Activated naive CD4-positive, alpha-beta T cell treated with anti-CD3 and anti-CD28 coated beads for 36 hours (primary cell): ENCODE measurements around the gene SCAMP2. TPM values are rescaled to one million over a fixed set of nuclear protein-coding genes. Genes with fewer than 3 reads are reported as not detected.
A peak's percentile ranks its signal among the peaks of the same experiment; 100 is the strongest.

Source experiments
- CTCF ChIA-PET: fragments of 350-600 bp; sonication (Branson Sonifier 250); formaldehyde crosslinking; loops from one replicate; lab custom pipeline; 2021; ENCODE audit warnings: antibody characterized with exemption; lab: Charles Lee
- DNase-seq: peaks from one replicate; pipeline ENCODE4 v3.0.0-alpha.2; 2020
- H3K27ac Mint-ChIP-seq: one replicate; pipeline ENCODE4 v1.8.0; 2021; ENCODE audit warnings: mild to moderate bottlenecking, mixed read lengths
- H3K27me3 Mint-ChIP-seq: one replicate; pipeline ENCODE4 v1.8.0; 2021; ENCODE audit warnings: low read depth, mixed read lengths
- H3K36me3 Mint-ChIP-seq: one replicate; pipeline ENCODE4 v1.8.0; 2021; ENCODE audit warnings: low read depth, mixed read lengths
- H3K4me1 Mint-ChIP-seq: one replicate; pipeline ENCODE4 v1.8.0; 2021; ENCODE audit warnings: low read depth, mixed read lengths
- H3K4me3 Mint-ChIP-seq: one replicate; pipeline ENCODE4 v1.8.0; 2021; ENCODE audit warnings: mild to moderate bottlenecking, moderate library complexity, mixed read lengths
- H3K9me3 Mint-ChIP-seq: one replicate; pipeline ENCODE4 v1.8.0; 2021; ENCODE audit warnings: mixed read lengths
- intact Hi-C: fragments of 100-400 bp; cut with micrococcal nuclease; formaldehyde crosslinking; loops from one replicate; pipeline ENCODE4 v1.15.1; 2023
- total RNA-seq, 2 experiments: library from RNA; stranded (reverse); gene quantifications; one replicate each; pipeline ENCODE4 v1.2.3, GENCODE V29; 2021

The SCAMP2 gene
- total RNA-seq, 2 experiments from 2014 or later: 60.6 TPM

DNA sequence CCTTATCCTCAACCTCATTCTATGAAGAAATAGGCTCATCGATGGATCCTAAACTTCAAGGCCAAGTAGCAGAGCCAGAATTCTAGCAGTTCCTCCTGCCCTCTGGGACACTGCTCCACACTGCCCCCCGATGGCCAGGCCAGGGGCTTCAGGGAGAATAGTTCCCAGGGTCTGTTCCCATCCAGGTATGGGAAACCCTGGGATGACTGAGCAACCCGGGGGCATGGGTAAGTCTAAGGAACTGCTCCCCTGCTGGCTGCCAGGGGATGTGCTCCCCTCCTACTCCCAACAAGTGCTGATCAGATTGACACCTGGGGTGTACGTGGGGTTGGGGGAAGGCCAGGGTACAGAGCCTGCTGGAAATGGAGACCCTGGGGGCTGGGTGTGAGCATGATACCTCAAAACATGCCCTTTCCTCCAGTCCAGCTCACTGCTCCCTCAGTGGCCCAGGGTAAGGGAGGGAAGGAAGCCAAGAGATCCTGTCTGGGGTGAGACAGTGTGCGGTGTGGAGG is 37.8 kb downstream of the SCAMP2 start:
- Mint-ChIP-seq H3K9me3 (no peaks in the 10 kb centered on the region), H3K4me3 (no peak overlapping the region), H3K27ac (no peak overlapping the region), H3K27me3 (no peaks in the 10 kb centered on the region), H3K36me3 (peaks cover 10% of the 10 kb centered on the region), H3K4me1 (peaks cover 3% of the 10 kb centered on the region)
- DNase-seq: peak; percentile 72
- intact Hi-C loops: loop anchor here (1.0 to 2.0 kb wide), 3 partner anchors 35 to 201 kb away; no protein-coding TSS in a partner anchor
- CTCF ChIA-PET: interaction anchor here (0.6 to 3.9 kb wide), 9 partner anchors 17 to 127 kb away, joined by 3 to 35 read pairs (median 3); no protein-coding TSS in a partner anchor

DNA sequence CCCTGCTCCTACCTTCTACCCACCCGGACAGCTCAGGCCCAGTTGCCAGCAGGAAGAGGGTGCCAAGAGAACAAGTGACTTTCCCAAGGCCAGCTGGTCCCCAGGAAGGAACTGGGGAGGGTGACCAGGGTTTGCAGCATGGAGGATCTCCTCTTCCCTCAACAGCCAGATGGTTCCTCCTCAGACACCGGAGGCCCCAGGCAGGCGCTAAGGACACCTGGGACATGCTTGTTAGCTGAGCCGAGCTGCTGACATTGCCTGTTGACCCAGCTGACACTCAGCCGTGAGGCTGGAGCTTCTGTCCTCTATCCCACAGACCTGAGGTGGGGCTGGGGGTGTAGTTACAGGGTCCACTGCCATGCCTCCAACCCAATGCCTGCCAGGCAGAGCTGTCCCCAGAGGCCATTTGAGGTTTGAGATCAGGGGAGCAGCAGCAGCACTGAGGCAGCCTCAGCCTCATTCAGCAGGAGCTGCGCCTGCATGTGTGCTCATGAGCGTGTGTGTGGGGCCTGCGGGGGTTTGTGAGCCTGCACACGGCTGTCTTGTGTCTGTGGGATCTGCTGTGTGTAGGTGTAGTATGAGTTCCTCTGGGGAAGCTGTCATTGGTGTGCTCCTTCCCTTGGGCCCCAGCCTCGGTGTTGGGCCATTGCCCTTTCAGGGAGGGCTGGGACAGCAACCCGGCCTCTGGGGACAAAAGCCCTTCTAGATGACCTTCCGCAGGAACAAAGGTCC is 39.6 kb downstream of the SCAMP2 start:
- CTCF ChIA-PET: interaction anchor here (0.7 to 3.1 kb wide), 5 partner anchors 9 to 67 kb away, joined by 3 to 18 read pairs (median 5); partner anchors contain the start of gene ULK3
- peaks cover 9% of the 10 kb centered on the region for H3K4me1 Mint-ChIP-seq
- H3K27ac Mint-ChIP-seq: no peak overlapping the region
- H3K27me3 Mint-ChIP-seq: peaks cover under 1% of the 10 kb centered on the region
- H3K4me3 Mint-ChIP-seq: no peak overlapping the region
- H3K36me3 Mint-ChIP-seq: peaks cover 6% of the 10 kb centered on the region
- no peaks in the 10 kb centered on the region for H3K9me3 Mint-ChIP-seq
- DNase-seq: no peak
- intact Hi-C loops: loop anchor here (2.0 kb wide), 2 partner anchors 33 to 199 kb away; no protein-coding TSS in a partner anchor

DNA sequence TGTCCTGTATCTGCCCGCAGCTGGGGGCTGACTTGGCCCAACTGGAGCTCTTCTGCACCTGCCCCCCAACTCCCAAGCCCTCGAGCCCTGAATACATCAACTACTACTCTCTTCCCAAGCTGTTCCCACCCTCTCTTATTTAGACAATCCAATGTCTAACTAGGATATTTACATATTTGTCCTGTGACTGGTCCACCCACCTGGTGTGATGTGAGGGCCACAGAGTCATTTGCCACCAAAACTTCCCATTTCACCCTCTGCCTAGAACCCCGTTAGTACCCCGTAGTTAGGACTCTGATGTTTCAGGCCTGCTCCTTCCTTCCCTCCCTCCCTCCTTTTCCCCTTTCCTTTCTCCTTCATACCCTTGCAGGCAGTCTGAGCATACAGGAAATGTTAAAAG is 40.3 kb downstream of the SCAMP2 start:
- DNase-seq: no peak
- Mint-ChIP-seq H3K27me3 (peaks cover 7% of the 10 kb centered on the region), H3K36me3 (peaks cover 6% of the 10 kb centered on the region), H3K9me3 (no peaks in the 10 kb centered on the region), H3K4me1 (peaks cover 9% of the 10 kb centered on the region), H3K27ac (no peak overlapping the region), H3K4me3 (no peak overlapping the region)
- CTCF ChIA-PET: interaction anchor here (1.2 to 3.1 kb wide), 4 partner anchors 10 to 62 kb away, joined by 4 to 18 read pairs (median 6); partner anchors contain the start of gene ULK3
- intact Hi-C loops: no loop called here

DNA sequence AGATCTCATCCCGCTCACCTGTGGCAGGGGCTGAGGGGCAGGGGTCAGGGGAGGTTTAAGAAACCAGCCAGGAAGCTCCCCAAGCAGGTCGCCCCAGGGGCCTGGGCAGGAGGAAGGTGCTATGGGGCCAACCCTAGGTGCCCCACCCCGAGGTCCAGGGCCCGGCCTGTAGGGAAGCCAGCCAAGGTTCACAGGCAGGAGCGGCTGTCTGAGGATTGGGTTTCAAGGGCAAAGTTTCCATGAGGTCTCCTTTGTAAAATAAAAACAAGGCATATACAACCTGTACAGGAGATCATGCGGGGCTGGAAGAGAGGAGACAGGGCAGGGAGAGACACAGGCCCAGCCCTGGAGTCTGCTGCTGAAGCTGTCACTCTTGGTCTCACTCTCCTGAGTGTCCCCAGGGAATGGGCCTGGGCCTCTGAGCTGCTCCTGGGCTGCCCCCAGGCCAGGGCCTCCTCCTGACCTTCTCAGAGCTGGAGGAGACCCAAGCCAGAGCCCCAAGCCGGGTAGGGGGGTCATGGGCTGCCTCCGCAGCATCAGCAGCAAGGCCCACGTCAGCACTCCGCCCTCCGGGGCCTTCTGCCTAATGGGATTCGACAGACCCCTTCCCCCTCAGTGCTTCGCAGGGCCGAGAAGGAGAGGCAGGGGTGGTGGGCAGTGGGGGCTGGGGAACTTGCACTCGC is 41.2 kb downstream of the SCAMP2 start:
- no peak for DNase-seq
- H3K27ac Mint-ChIP-seq: no peak overlapping the region
- CTCF ChIA-PET: interaction anchor here (1.1 to 3.1 kb wide), 3 partner anchors 11 to 61 kb away, joined by 4 to 18 read pairs (median 5); partner anchors contain the start of gene ULK3
- no peaks in the 10 kb centered on the region for H3K9me3 Mint-ChIP-seq
- intact Hi-C loops: no loop called here
- H3K27me3 Mint-ChIP-seq: peaks cover 16% of the 10 kb centered on the region
- H3K4me3 Mint-ChIP-seq: no peak overlapping the region
- H3K4me1 Mint-ChIP-seq: peaks cover 9% of the 10 kb centered on the region
- H3K36me3 Mint-ChIP-seq: peaks cover 5% of the 10 kb centered on the region

DNA sequence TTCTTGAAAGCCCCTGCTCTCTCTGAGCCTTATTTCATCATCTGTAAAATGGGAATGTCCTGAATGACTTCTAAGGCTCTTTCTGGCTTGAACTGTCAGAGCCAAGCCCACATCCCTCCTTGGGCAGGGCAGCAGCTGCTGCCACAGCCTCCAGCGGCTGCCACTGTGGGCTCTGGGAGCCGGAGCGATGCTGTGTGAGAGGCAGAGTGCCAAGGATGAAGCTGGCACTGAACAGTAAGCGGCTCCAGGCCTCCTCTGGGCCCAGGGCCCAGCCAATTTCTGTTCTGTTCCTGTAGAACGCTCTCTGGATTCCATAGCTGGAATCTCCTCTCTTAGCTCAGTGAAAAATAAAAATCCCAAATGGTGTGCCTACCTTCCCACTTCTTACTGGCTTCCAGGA is 42.3 kb downstream of the SCAMP2 start:
- Mint-ChIP-seq H3K9me3 (no peaks in the 10 kb centered on the region), H3K4me3 (no peak overlapping the region), H3K27me3 (peaks cover 21% of the 10 kb centered on the region), H3K27ac (no peak overlapping the region), H3K4me1 (peaks cover 9% of the 10 kb centered on the region), H3K36me3 (peaks cover 3% of the 10 kb centered on the region)
- no peak for DNase-seq
- CTCF ChIA-PET: interaction anchor here (0.6 to 1.9 kb wide), 5 partner anchors 15 to 121 kb away, joined by 3 to 5 read pairs (median 4); no protein-coding TSS in a partner anchor
- intact Hi-C loops: no loop called here

DNA sequence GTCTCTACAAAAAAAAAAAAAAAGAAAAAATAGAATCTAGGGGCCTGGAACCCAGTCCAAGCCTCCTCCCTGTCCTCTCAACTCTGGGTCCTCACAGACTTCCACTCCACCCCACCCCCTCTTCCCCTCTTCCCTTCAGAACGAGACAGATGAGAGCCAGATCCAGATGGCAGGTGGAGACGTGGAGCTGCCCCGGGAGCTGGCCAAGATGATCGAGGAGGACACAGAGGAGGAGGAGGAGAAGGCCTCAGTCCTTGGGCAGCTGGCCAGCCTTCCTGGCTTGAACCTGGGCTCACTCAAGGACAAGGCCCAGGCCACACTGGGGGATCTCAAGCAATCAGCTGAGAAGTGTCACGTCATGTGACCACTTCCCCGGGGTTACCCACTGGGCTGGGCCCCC is 43.2 kb downstream of the SCAMP2 start:
- intact Hi-C loops: loop anchor here (5.0 kb wide), 1 partner anchor 167 kb away; the partner anchor contains the start of gene SCAMP5
- H3K4me3 Mint-ChIP-seq: no peak overlapping the region
- H3K36me3 Mint-ChIP-seq: peaks cover under 1% of the 10 kb centered on the region
- no peak for DNase-seq
- no peak overlapping the region for H3K27ac Mint-ChIP-seq
- H3K4me1 Mint-ChIP-seq: peaks cover 7% of the 10 kb centered on the region
- no peaks in the 10 kb centered on the region for H3K9me3 Mint-ChIP-seq
- H3K27me3 Mint-ChIP-seq: peaks cover 21% of the 10 kb centered on the region
- CTCF ChIA-PET: interaction anchor here (0.8 to 2.7 kb wide), 3 partner anchors 59 to 195 kb away, joined by 3 to 10 read pairs (median 5); no protein-coding TSS in a partner anchor

DNA sequence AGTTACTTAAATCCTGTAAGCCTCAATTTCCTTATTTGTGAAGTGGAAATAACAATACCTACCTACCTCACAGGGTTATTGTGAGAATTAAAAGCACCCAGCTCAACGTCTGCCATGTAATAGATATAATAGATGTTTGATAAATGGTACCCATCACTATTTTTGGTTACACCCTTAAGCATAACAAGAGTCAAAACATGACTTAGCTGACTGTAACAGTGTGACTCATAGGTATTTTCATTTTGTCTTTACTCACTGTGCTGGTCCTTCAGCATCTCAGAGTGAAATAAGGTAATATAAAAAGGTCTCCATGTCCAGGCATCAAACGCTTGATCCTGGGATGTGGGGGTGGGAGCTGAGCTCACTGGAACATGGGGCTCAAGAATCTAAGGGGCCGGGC is 43.7 kb downstream of the SCAMP2 start:
- intact Hi-C loops: loop anchor here (5.0 kb wide), 1 partner anchor 168 kb away; the partner anchor contains the start of gene SCAMP5
- peaks cover 6% of the 10 kb centered on the region for H3K4me1 Mint-ChIP-seq
- DNase-seq: no peak

DNA sequence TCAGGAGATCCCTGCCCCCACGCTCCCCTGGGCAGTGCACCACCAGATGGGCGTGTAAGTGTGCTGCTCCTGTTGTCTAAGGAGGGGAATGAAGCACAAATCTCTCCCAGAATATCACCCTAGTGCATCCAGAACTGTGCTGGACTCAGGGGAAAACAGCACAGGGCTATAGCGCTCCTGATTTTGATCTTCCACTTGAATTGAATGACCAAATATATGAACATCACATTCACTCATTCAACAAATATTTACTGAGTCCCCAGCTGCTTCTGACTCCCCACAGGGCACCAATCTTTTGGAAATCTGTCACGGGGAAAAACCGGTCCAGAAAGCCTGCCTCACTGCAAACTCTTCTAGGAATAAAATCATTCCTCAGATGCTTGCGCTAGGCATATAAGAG is 44.3 kb downstream of the SCAMP2 start:
- H3K36me3 Mint-ChIP-seq: no peaks in the 10 kb centered on the region
- H3K4me3 Mint-ChIP-seq: no peak overlapping the region
- intact Hi-C loops: loop anchor here (5.0 kb wide), 1 partner anchor 168 kb away; the partner anchor contains the start of gene SCAMP5
- no peaks in the 10 kb centered on the region for H3K9me3 Mint-ChIP-seq
- DNase-seq: no peak
- no peak overlapping the region for H3K27ac Mint-ChIP-seq
- CTCF ChIA-PET: interaction anchor here (1.7 to 2.7 kb wide), 2 partner anchors 73 to 197 kb away, joined by 4 to 10 read pairs; no protein-coding TSS in a partner anchor
- H3K4me1 Mint-ChIP-seq: peaks cover 6% of the 10 kb centered on the region
- H3K27me3 Mint-ChIP-seq: peaks cover 21% of the 10 kb centered on the region

More for the DNA sequence above, 43.7 kb downstream of the SCAMP2 start:
- Mint-ChIP-seq H3K9me3 (no peaks in the 10 kb centered on the region), H3K36me3 (no peaks in the 10 kb centered on the region), H3K4me3 (no peak overlapping the region), H3K27ac (no peak overlapping the region), H3K27me3 (peaks cover 21% of the 10 kb centered on the region)
- CTCF ChIA-PET: interaction anchor here (0.8 to 2.7 kb wide), 4 partner anchors 58 to 197 kb away, joined by 3 to 10 read pairs (median 4); no protein-coding TSS in a partner anchor

DNA sequence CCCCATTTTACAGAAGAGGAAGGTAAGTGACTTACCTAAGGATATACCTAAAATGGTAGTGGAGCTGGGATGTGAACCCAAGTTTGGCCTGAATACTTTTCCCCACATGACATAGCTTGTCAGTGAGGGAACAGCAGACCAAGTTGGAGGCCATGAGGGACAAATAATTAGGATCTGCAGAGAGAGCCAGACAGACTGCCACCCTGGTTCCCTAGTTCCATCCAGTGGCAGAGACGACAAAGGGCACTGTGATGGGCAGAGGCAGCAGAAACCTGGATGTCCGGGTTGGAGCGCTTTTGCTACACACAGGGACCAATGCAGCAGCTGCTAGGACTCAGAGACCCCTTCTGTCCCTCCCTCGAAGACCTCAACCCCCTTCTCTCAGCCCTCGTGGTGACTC is 45.6 kb downstream of the SCAMP2 start:
- no peak overlapping the region for H3K27ac Mint-ChIP-seq

DNA sequence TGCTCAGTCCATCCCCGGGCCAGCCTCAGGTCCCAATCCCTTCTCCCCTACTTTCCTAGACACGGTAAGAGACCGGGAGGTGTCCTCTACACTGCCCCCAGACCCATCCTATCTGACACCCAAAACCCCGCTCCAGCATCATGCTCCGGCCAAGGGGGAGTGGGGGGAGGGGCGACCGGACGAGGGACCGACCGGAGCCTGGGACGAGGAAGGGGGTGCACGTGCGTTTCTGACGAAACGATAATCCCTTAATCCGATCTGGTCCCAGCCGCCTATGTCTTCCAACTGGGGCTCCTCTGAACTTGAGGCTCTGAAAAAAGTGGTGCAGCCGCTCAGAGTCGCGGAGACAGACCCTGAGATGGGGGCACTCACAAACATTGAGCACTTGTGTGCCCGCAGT is 46.2 kb downstream of the SCAMP2 start:
- Mint-ChIP-seq H3K36me3 (no peaks in the 10 kb centered on the region), H3K4me1 (peaks cover 6% of the 10 kb centered on the region), H3K27ac (no peak overlapping the region), H3K4me3 (no peak overlapping the region), H3K9me3 (no peaks in the 10 kb centered on the region), H3K27me3 (peaks cover 21% of the 10 kb centered on the region)
- intact Hi-C loops: loop anchor here (5.0 kb wide), 1 partner anchor 170 kb away; the partner anchor contains the start of gene SCAMP5
- CTCF ChIA-PET: interaction anchor here (0.6 to 2.3 kb wide), 7 partner anchors 18 to 206 kb away, joined by 3 to 5 read pairs (median 3); no protein-coding TSS in a partner anchor
- no peak for DNase-seq

More for the DNA sequence above, 45.6 kb downstream of the SCAMP2 start:
- Mint-ChIP-seq H3K4me1 (peaks cover 6% of the 10 kb centered on the region), H3K27me3 (peaks cover 21% of the 10 kb centered on the region), H3K4me3 (no peak overlapping the region), H3K9me3 (no peaks in the 10 kb centered on the region), H3K36me3 (no peaks in the 10 kb centered on the region)
- intact Hi-C loops: loop anchor here (5.0 kb wide), 1 partner anchor 170 kb away; the partner anchor contains the start of gene SCAMP5
- no peak for DNase-seq
- CTCF ChIA-PET: interaction anchor here (0.8 to 2.7 kb wide), 3 partner anchors 17 to 74 kb away, joined by 3 to 10 read pairs (median 4); no protein-coding TSS in a partner anchor

DNA sequence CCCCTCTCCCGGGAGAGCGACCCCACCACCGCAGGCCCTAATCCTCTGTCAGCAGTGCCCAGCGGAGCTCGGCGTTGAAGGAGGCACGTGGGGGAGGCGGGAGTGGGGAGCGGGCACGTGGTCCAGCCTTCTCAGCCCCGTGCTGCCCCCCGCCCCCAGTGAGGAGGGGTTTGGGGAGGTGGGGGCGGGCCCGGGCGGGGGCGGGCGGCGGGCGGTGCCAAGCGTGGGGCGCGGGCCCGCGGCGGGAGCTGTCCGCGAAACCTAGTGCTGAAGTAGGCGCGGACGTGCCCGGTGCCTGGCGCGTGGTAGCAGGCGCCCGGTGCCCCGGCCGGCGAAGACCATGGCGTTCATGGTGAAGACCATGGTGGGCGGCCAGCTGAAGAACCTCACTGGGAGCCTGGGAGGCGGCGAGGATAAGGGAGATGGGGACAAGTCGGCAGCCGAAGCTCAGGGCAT is 46.8 kb downstream of the SCAMP2 start, which contains the start of gene CPLX3:
CPLX3 (plus strand) TSS at position 264 of the 456 bp plus-strand sequence; CDS start at position 341, 77 bp downstream.
- intact Hi-C loops: loop anchor here (5.0 kb wide), 1 partner anchor 171 kb away; the partner anchor contains the start of gene SCAMP5
- Mint-ChIP-seq H3K4me3 (no peak within 1 kb of the TSS), H3K27me3 (peaks cover 21% of the 10 kb centered on the region), H3K36me3 (no peaks in the 10 kb centered on the region), H3K27ac (no peak within 1 kb of the TSS), H3K4me1 (peaks cover 6% of the 10 kb centered on the region), H3K9me3 (no peaks in the 10 kb centered on the region)
- DNase-seq: peak; percentile 53
- CTCF ChIA-PET: interaction anchor here (0.5 to 2.3 kb wide), 8 partner anchors 19 to 374 kb away, joined by 3 to 5 read pairs (median 3); no protein-coding TSS in a partner anchor
